Activated CD8-positive, alpha-beta T cell treated with anti-CD3 and anti-CD28 coated beads for 36 hours (primary cell): ENCODE data around the gene OTOP3. TPM values are rescaled to one million over a fixed set of nuclear protein-coding genes. Genes with fewer than 3 reads are reported as not detected.
"Not testable (repeated sequence)": the region's sequence is repeated elsewhere in the genome, so short reads cannot be mapped to it uniquely, and the experiment has no call there.

Experiments
- ATAC-seq: fragments of 200-7000 bp; cut with Tn5 transposase; one replicate; pipeline ENCODE4 v1.10.0; 2021; ENCODE audit warnings: mild to moderate bottlenecking, moderate library complexity
- CTCF ChIA-PET: fragments of 350-600 bp; sonication (Branson Sonifier 250); formaldehyde crosslinking; loops from one replicate; lab custom pipeline; 2021; ENCODE audit warnings: antibody characterized with exemption; lab: Charles Lee
- POLR2A ChIA-PET: fragments of 350-600 bp; sonication (Branson Sonifier 250); formaldehyde crosslinking; loops from one replicate; lab custom pipeline; 2021; ENCODE audit warnings: antibody characterized with exemption; lab: Charles Lee
- DNase-seq: peaks from one replicate; pipeline ENCODE4 v3.0.0-alpha.2; 2020
- H3K27ac Mint-ChIP-seq: one replicate; pipeline ENCODE4 v1.8.0; 2021; ENCODE audit warnings: mild to moderate bottlenecking, mixed read lengths
- H3K27me3 Mint-ChIP-seq: one replicate; pipeline ENCODE4 v1.8.0; 2021; ENCODE audit warnings: mixed read lengths
- H3K36me3 Mint-ChIP-seq: one replicate; pipeline ENCODE4 v1.8.0; 2021; ENCODE audit warnings: low read depth, mixed read lengths
- H3K4me1 Mint-ChIP-seq: one replicate; pipeline ENCODE4 v1.8.0; 2021; ENCODE audit warnings: low read depth, mixed read lengths
- H3K4me3 Mint-ChIP-seq: one replicate; pipeline ENCODE4 v1.8.0; 2021; ENCODE audit warnings: mild to moderate bottlenecking, moderate library complexity, mixed read lengths
- H3K9me3 Mint-ChIP-seq: one replicate; pipeline ENCODE4 v1.8.0; 2021; ENCODE audit warnings: mixed read lengths
- intact Hi-C: fragments of 100-400 bp; cut with micrococcal nuclease; formaldehyde crosslinking; loops from one replicate; pipeline ENCODE4 v1.10.0; 2022
- total RNA-seq, 2 experiments: library from RNA; stranded (reverse); gene quantifications; one replicate each; pipeline ENCODE4 v1.2.3, GENCODE V29; 2021
- TF ChIP-seq, protein P1 (sequence below): fragments of 200-600 bp; IDR thresholded peaks from one replicate; pipeline ENCODE4 v1.8.0; 2022; ENCODE audit warnings: antibody characterized with exemption, mild to moderate bottlenecking

The OTOP3 gene
- total RNA-seq, 2 experiments from 2014 or later, result not detected

DNA sequence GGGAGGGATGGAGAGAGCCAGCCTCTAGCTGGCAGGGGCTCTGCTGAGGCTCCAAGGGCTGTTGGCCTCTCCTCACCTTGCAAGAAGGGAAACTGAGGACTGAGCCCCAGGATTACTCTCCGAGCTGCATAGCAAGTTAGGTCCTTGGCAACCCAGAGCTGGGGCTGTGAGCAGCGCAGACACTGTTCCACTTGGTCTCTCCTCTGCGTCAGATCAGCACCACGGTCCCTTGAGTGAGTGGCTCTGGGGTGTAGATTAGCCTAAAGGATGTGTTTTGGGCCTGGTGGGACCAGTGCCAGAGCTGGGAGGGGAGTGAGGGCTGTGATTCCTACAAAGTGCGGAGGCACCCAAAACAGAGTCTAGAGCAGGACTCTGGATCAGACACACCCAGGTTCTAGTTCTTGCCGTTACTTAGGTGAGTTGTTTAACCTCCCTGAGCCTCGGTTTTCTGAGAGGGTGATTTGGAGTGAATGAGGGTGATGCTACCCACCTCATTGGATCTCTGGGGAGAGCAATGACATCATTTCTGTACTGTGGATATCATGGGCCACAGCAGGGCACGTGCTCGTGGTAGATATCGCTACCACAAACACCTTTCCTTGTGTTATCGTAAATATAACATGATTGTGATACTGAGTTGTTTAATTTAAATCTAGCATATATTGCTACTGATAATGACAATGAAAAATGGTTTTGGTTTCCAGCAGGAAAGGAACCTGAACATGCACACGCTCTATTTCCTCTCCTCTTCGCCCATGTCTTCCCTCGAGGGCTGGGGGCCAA is 34.2 kb upstream of the OTOP3 start:
- H3K9me3 Mint-ChIP-seq, result no peaks in the 10 kb centered on the region
- peaks cover 17% of the 10 kb centered on the region for H3K27me3 Mint-ChIP-seq
- no peak for DNase-seq
- TF ChIP-seq, protein P1, sequence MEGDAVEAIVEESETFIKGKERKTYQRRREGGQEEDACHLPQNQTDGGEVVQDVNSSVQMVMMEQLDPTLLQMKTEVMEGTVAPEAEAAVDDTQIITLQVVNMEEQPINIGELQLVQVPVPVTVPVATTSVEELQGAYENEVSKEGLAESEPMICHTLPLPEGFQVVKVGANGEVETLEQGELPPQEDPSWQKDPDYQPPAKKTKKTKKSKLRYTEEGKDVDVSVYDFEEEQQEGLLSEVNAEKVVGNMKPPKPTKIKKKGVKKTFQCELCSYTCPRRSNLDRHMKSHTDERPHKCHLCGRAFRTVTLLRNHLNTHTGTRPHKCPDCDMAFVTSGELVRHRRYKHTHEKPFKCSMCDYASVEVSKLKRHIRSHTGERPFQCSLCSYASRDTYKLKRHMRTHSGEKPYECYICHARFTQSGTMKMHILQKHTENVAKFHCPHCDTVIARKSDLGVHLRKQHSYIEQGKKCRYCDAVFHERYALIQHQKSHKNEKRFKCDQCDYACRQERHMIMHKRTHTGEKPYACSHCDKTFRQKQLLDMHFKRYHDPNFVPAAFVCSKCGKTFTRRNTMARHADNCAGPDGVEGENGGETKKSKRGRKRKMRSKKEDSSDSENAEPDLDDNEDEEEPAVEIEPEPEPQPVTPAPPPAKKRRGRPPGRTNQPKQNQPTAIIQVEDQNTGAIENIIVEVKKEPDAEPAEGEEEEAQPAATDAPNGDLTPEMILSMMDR, result no peak
- intact Hi-C loops, result no loop called here
- no peaks in the 10 kb centered on the region for H3K36me3 Mint-ChIP-seq
- ChIA-PET POLR2A (no interaction called here), CTCF (no interaction called here)
- no peak overlapping the region for H3K4me3 Mint-ChIP-seq
- ATAC-seq, result no peak
- H3K4me1 Mint-ChIP-seq, result no peaks in the 10 kb centered on the region
- no peak overlapping the region for H3K27ac Mint-ChIP-seq

DNA sequence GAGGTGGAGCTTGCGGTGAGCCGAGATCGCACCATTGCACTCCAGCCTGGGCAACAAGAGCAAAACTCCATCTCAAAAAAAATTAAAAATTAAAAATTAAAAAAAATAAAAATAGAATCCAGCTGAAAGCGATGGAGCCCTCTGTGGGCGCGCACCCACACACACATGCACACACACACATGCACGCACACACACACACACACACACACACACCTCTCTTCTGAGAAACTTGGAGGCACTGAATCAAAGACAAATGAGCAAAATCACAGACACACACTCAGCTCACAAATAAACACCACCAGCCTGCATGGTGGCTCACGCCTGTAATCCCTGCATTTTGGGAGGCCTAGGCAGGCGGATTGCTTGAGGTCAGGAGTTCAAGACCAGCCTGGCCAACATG is 32.7 kb upstream of the OTOP3 start:
- ATAC-seq (no peak), DNase-seq (no peak)
- POLR2A ChIA-PET, result no interaction called here
- no peaks in the 10 kb centered on the region for H3K36me3 Mint-ChIP-seq
- intact Hi-C loops, result no loop called here
- TF ChIP-seq, protein P1, result no peak
- H3K4me1 Mint-ChIP-seq, result no peaks in the 10 kb centered on the region
- H3K9me3 Mint-ChIP-seq, result no peaks in the 10 kb centered on the region
- no peak overlapping the region for H3K27ac Mint-ChIP-seq
- CTCF ChIA-PET, result no interaction called here
- H3K27me3 Mint-ChIP-seq, result peaks cover 15% of the 10 kb centered on the region
- no peak overlapping the region for H3K4me3 Mint-ChIP-seq

- ChIA-PET CTCF (no interaction called here), POLR2A (no interaction called here)
- no peak for ATAC-seq
- Mint-ChIP-seq H3K9me3 (no peaks in the 10 kb centered on the region), H3K4me1 (no peaks in the 10 kb centered on the region), H3K27ac (no peak overlapping the region), H3K27me3 (peaks cover 15% of the 10 kb centered on the region), H3K4me3 (no peak overlapping the region), H3K36me3 (no peaks in the 10 kb centered on the region)
- DNase-seq, result no peak
- intact Hi-C loops, result no loop called here
- TF ChIP-seq, protein P1, result no peak
Observed at GRCh38 chr17:74903671-74904070, 32.0 kb upstream of the OTOP3 start.

DNA sequence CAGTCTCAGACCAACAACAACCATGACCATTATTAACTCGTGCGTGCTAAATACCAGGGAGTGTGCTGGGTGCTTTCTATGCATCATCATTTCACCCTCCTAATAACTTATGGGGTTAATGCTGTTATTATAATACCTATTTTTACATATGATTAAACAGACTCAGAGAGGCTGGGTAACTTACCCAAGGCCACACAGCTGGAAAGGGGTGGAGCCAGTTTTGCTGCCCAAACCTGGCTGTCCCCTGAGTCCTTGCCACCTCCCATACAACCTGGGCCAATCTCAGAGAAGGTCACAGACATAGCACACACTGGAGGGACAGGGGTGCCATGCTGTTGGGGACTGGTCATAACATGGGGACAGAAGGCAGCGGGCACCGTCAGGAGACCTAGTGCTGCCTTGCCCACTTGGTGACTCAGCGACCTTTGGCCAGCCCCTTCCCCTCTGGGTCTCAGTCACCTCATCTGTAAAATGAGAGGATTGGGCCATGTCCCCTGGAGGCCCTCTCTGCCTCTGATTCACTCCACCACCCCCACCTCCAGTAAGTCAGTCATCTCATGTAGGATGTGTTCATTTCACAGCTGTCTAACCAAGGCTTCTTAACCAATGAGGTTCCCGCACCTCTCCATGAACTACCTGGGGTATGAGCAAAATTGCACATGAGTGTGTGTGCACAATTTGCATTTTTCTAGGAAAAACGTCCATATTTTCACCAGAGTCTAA is 30.9 kb upstream of the OTOP3 start:
- peak; percentile 58 for ATAC-seq
- intact Hi-C loops, result no loop called here
- ChIA-PET POLR2A (no interaction called here), CTCF (no interaction called here)
- DNase-seq, result peak; percentile 7
- TF ChIP-seq, protein P1, result no peak
- H3K27ac Mint-ChIP-seq, result no peak overlapping the region
- no peak overlapping the region for H3K4me3 Mint-ChIP-seq
- H3K36me3 Mint-ChIP-seq, result no peaks in the 10 kb centered on the region
- H3K9me3 Mint-ChIP-seq, result no peaks in the 10 kb centered on the region
- H3K4me1 Mint-ChIP-seq, result no peaks in the 10 kb centered on the region
- H3K27me3 Mint-ChIP-seq, result peaks cover 15% of the 10 kb centered on the region

- H3K9me3 Mint-ChIP-seq, intact Hi-C loops, H3K36me3 Mint-ChIP-seq, POLR2A ChIA-PET, H3K4me3 Mint-ChIP-seq, H3K4me1 Mint-ChIP-seq, H3K27ac Mint-ChIP-seq, ATAC-seq: not testable (repeated sequence)
- DNase-seq, result peak; percentile 10
- CTCF ChIA-PET, result interaction anchor here (1.3 to 1.4 kb wide), 2 partner anchors 18 to 52 kb away, joined by 4 to 5 read pairs; partner anchors contain the start of gene OTOP2
- peaks cover 15% of the 10 kb centered on the region for H3K27me3 Mint-ChIP-seq
Observed at GRCh38 chr17:74906214-74906793, 29.4 kb upstream of the OTOP3 start.
